ENCODE measurements around the gene PPP1R2C. TPM values are rescaled to one million over a fixed set of nuclear protein-coding genes. Genes with fewer than 3 reads are reported as not detected.

PPP1R2C gene
- total and polyA plus RNA-seq, 2 of the 4 experiments (the other 2 are of a cell fraction) = not detected

GRCh38 chrX:42759881-42760280, 18.1 kb downstream of the PPP1R2C start:
- POLR2A ChIA-PET (ENCODE audit: unreplicated experiment) = no interaction called here
- H3K36me3 ChIP-seq (ENCODE audit: control insufficient read depth, insufficient read depth, low read length) = no peaks in the 10 kb centered on the region
- no peak overlapping the region for H2BK15ac ChIP-seq (ENCODE audit: low read depth, low read length)
- H3K27ac ChIP-seq (ENCODE audit: insufficient read depth, low read length) = no peak overlapping the region
- no peak overlapping the region for H2BK20ac ChIP-seq (ENCODE audit: low read depth, low read length)
- DNase-seq (no peak), ATAC-seq (ENCODE audit: low read depth) (no peak)
- WGBS, 2 experiments (ENCODE audit: extremely low coverage in 2 of 2, insufficient read length in 1 of 2) = no CpG with 5 or more reads among the region's 1 CpG
- H3K9me1 ChIP-seq (ENCODE audit: insufficient read depth, low read length) = no peaks in the 10 kb centered on the region
- H4K8ac ChIP-seq (ENCODE audit: low read depth in 2 of 2, low read length in 2 of 2) = no peak overlapping the region
- H2BK5ac ChIP-seq (ENCODE audit: low read depth, low read length, poor library complexity, severe bottlenecking) = no peak overlapping the region
- no peak overlapping the region for H3K4me2 ChIP-seq (ENCODE audit: low read depth, low read length)
- no peak overlapping the region for H3K4me3 ChIP-seq (ENCODE audit: insufficient read depth, low read depth, low read length)
- no peak overlapping the region for H3K4ac ChIP-seq (ENCODE audit: low read depth, low read length)
- in situ Hi-C loops (cut with MboI; ENCODE audit: low sequenced_read_pairs) (no loop called here), intact Hi-C loops (cut with micrococcal nuclease) (no loop called here), dilution Hi-C loops (cut with HindIII; ENCODE audit: low sequenced_read_pairs, unreplicated experiment) (no loop called here)
- no peak overlapping the region for H3K9ac ChIP-seq (ENCODE audit: low read depth, low read length)
- no peak overlapping the region for H2AK9ac ChIP-seq (replicated peaks; ENCODE audit: low read depth, low read length, poor library complexity)
- H4K20me1 ChIP-seq (ENCODE audit: insufficient read depth, low read length) = no peaks in the 10 kb centered on the region
- no peaks in the 10 kb centered on the region for H3K27me3 ChIP-seq (ENCODE audit: control insufficient read depth, insufficient read depth, low read length)
- no peak overlapping the region for H4K91ac ChIP-seq (ENCODE audit: insufficient read depth, low read depth, low read length)
- H4K5ac ChIP-seq (ENCODE audit: low read depth, low read length) = no peak overlapping the region
- no TSS peak for BruUV-seq (replicated peaks)
- no peaks in the 10 kb centered on the region for H3K4me1 ChIP-seq (ENCODE audit: control insufficient read depth, insufficient read depth, low read length)
- no peak overlapping the region for H3K14ac ChIP-seq (replicated peaks; ENCODE audit: low read depth, low read length)
- CTCF ChIA-PET = no interaction called here
- H3K56ac ChIP-seq (ENCODE audit: extremely low read depth, insufficient read depth, low read length) = no peak overlapping the region
- H2BK120ac ChIP-seq (ENCODE audit: low read depth, low read length) = no peak overlapping the region
- H3K9me3 ChIP-seq (ENCODE audit: control insufficient read depth, insufficient read depth, low read length) = no peaks in the 10 kb centered on the region
- H3K23ac ChIP-seq (ENCODE audit: low read depth, low read length) = no peak overlapping the region
- TF ChIP-seq BHLHE40 (IDR thresholded peaks at IDR 0.05; ENCODE audit: low read depth, low read length) = no peak
- TF ChIP-seq MAFK (IDR thresholded peaks at IDR 0.05; ENCODE audit: low read depth, low read length) = no peak
- TF ChIP-seq ELK1 (IDR thresholded peaks at IDR 0.05; ENCODE audit: borderline replicate concordance, low read depth, low read length) = no peak
- TF ChIP-seq FOS (IDR thresholded peaks at IDR 0.05; ENCODE audit: low read depth, low read length) = no peak
- TF ChIP-seq RAD21 (IDR thresholded peaks at IDR 0.05; ENCODE audit: low read length) = no peak
- TF ChIP-seq MXI1 (IDR thresholded peaks at IDR 0.05; ENCODE audit: borderline replicate concordance, low read depth, low read length) = no peak
- TF ChIP-seq USF2 (IDR thresholded peaks at IDR 0.05; ENCODE audit: low read depth, low read length) = no peak
- TF ChIP-seq MAZ (IDR thresholded peaks at IDR 0.05; ENCODE audit: borderline replicate concordance, low read depth, low read length) = no peak
- no peak for TF ChIP-seq POLR2A (IDR thresholded peaks at IDR 0.05; ENCODE audit: low read depth, low read length)
- TF ChIP-seq NFE2L2 (IDR thresholded peaks at IDR 0.05; ENCODE audit: low read depth, low read length) = no peak
- TF ChIP-seq RCOR1 (IDR thresholded peaks at IDR 0.05; ENCODE audit: insufficient replicate concordance, low read length) = no peak
- no peaks in the 10 kb centered on the region for H3K79me1 ChIP-seq (ENCODE audit: low read depth in 1 of 2, low read length in 2 of 2)
- H2AFZ ChIP-seq (replicated peaks; ENCODE audit: low read length, poor library complexity) = no peak overlapping the region
- no peak overlapping the region for H2AK5ac ChIP-seq (ENCODE audit: low read depth, low read length)
- no peak overlapping the region for H3K18ac ChIP-seq (ENCODE audit: low read depth, low read length)
